HG03108 (cell line): ENCODE measurements around the gene SPTAN1.
A peak's percentile ranks its signal among the peaks of the same experiment; 100 is the strongest.
"Not testable (repeated sequence)": the region's sequence is repeated elsewhere in the genome, so short reads cannot be mapped to it uniquely, and the experiment has no call there.

Experiments
- ATAC-seq: cut with Tn5 transposase; IDR thresholded peaks from one replicate; pipeline ENCODE4 v1.9.1; 2021; ENCODE audit warnings: moderate library complexity; ENCODE audit not compliant: unreplicated experiment

SPTAN1 gene

DNA sequence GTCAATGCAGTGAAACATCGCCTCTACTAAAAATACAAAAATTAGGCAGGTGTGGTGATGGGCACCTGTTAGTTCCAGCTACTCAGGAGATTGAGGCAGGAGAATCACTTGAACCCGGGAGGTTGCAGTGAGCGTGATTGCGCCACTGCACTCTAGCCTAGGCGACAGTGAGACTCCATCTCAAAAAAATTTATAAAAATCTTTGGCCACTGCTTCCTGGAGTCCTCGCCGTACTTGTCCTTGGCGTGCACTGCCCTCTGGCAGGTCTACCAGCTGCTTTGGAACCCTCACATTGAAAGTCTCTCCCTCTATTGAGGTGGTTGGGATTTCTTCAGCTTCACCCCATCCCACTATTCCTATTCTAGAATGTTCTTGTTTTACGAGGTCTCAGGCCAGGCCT, 79.2 kb downstream of the SPTAN1 start:
- ATAC-seq = no peak

DNA sequence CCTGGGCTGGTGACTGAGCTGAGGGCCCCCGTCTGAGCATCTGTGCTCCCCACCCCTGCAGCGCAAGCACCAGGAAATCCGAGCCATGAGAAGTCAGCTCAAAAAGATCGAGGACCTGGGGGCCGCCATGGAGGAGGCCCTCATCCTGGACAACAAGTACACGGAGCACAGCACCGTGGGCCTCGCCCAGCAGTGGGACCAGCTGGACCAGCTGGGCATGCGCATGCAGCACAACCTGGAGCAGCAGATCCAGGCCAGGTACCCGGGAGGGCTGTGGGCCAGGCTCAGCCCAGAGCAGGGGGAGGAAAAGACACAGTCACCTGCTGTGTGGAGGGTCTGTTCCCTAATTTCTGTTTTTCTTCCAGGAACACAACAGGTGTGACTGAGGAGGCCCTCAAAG, 79.7 kb downstream of the SPTAN1 start:
- no peak for ATAC-seq

DNA sequence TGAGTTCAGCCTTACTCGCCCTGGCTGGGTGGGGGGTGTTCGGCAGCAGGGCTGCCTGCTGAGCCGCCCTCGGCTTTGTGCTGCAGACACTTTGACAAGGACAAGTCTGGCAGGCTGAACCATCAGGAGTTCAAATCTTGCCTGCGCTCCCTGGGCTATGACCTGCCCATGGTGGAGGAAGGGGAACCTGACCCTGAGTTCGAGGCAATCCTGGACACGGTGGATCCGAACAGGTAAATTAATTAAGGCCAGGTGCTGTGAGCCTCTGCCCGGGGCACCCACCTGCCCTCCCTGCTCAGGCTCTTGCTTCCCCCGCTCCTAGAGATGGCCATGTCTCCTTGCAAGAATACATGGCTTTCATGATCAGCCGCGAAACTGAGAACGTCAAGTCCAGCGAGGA, 80.1 kb downstream of the SPTAN1 start:
- no peak for ATAC-seq

DNA sequence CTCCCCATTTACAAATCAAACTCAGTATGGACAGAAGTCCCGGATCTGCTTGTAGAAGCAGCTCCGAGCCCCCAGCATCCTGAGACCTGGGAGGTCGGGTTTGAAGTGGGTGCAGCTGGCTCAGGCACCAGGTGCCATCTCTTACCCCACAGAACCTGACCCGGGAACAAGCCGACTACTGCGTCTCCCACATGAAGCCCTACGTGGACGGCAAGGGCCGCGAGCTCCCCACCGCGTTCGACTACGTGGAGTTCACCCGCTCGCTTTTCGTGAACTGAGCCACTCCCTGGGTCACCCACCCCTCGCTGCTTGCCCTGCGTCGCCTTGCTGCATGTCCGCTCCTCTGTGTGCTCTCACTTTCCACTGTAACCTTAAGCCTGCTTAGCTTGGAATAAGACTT, 80.7 kb downstream of the SPTAN1 start:
- no peak for ATAC-seq

DNA sequence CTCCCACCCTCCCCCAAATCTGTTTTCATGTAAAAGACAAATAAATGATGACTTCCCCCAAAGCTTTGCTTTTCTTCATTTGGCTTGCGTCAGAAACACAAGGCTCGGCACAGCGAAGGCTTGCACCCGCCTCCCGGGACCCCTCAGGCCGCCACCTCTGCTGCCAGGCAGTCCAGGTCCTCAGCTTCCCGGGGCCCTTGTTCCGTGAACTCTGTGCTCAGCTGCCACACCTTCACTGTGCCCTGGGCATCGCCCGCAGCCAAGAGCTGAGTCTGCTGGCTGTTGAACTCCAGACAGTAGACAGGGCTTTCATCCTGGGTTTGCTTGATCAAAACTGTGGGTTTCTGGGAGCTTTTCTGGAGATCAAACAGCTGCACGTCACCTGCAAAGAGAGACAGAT, 81.2 kb downstream of the SPTAN1 start:
- ATAC-seq = no peak

DNA sequence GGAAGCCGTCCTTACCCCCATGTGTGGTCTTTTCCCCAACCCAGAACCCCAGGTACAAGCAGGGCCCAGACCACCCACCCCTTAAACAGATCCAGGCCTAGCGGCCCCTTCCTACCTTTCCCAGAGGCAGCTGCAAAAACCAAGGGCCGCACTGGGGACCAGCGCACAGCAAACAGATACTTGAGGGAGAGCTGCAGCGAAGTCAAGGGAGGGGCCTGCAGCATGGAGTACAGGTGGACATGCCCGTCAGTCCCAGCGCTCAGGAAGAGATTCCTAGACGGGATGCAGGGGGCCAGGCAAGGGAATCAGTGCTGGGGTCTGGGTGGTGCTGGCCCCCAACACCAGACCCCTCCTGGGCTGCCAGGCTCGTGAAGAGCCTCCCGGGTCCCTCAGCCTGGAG, 81.7 kb downstream of the SPTAN1 start:
- no peak for ATAC-seq

DNA sequence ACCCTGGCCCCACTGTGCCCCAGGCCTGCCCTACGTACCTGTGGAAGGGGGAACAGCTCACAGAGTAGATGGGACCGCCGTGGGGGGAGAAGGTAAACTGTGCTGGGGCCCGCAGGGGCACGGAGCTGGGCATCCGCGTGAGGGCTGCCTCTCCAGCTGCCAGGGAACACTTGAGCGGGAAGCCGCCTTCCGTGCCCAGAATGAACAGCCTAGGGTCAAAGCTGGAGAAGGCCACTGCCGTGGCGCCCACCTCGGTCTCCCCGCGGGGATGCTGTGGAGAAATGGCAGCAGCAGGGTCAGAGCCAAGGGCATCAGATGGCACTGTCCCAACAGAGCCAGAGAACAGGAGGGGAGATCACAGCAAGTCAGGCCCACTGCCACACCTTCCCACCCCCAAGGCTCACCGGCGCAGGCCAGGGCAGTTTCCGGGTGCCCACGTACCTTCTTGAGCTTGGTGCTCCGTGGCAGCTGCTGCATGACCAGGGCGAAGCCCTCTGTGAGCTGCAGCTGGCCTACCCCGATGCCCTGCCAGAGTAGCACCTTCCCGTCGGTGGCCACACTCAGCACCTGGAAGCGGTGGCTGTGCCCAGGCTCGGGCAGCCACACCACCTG, 82.4 kb downstream of the SPTAN1 start:
- ATAC-seq = no peak

DNA sequence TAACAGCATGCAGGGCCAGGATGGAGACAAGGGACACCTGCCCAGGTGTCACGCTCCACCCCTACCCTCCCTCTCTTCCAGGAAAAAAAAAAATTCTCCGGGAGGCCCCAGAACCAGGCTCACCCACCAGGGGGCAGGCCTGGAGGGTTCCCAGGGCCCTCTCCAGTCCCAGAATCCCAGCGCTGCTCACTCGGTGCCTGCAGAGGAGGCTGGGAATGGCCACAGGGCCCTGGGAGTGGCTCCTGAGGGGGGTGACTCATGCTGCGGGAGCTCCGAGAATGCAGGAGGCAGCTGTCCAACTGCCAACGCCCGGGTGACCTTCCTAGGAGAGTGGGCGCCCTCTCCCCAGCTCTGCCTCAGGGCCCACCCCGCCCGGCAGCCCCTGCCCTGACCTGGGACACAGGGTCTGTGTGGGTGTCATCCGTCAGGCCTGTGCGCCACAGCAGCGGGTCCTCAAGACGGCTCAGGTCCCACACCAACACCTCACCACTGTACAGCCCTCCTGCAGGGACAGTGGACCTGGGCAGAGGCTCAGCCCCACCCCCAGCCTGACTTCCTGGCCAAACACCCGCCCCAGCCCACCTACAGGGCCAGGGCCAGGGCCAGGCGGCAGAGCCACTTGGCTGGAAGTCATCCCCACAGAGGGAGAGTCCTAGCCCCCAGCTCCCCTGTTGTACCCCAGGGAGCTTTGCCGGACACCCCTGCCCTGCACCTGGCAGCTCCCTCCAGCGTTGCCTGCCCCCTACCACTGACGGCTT, 83.1 kb downstream of the SPTAN1 start:
- no peak for ATAC-seq

DNA sequence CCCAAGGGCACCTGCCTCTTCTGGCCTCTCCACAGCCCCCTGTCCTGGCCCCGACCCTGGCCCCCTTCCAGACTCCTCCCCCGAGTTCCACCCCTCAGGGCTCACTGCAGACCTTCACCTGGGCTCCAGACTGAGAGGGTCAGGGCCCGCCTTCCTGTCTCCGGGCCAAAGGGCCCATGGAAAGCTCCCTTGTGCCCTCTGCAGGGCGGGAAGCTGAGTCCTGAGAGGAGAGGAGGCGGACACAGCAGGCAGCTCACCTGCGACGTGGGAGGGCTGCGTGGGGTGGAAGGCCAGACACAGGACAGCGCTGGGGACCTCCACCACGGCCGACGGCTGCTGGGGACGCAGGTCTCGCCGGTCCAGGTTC, 83.6 kb downstream of the SPTAN1 start:
- no peak for ATAC-seq

DNA sequence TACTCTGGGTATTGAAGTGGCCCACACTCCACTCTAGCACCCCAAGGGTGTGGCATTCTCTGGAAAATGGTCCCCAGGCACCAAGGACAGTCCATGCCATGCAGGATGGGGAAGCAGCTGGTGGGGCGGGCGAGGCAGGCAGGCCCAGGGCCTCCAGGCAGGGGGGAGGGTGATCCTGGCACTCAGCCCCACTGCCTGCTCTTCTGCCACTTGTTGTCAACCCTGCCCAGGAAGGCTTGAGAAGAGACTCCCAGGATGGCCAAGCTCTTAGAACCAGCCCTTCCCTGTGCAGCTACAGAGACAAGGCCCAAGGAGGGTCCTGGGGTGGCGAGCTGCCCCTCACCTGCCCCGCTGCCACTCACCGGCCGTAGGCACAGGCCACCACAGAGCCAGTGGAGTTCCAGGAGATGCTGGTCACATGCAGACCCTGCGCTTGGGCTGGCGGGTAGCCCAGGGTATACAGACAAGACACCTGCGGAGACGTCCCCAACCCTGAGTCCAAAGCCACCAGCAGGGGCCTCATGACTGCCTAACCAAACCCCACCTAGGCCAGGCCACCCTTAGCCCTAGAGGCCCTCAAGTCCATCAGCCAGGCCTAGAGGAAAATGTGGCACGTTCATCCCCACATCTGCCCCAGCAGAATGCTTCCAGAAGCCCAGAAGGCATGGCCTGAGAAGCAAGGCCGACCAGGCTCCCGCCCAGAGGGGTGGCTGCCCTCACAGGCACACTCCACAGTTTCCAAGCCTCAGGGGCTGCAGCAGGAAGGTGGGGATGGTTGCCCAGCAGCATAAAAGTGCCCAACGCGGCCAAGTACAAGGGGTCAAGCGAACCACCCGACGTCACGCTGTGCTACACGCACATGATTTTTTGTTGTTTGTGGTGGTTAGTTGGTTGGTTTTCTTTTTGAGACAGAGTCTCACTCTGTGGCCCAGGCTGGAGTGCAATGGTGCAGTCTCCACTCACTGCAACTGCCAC, 84.5 kb downstream of the SPTAN1 start:
- no peak for ATAC-seq

DNA sequence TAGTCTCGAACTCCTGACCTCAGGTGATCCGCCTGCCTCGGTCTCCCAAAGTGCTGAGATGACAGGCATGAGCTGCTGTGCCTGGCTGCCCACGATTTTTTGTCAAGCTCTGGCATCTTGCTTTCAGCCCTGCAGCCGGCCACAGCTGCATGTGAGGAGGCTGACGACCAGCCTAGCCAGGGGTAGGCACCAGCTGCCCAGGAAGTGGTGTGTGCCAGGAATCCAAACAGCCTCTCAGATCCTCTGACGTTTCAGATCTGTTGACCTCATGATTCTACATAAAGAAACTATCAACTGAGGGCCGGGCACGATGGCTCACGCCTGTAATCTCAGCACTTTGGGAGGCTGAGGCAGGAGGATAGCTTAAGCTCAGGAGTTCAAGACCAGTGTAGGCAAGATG, 85.3 kb downstream of the SPTAN1 start:
- ATAC-seq = no peak

DNA sequence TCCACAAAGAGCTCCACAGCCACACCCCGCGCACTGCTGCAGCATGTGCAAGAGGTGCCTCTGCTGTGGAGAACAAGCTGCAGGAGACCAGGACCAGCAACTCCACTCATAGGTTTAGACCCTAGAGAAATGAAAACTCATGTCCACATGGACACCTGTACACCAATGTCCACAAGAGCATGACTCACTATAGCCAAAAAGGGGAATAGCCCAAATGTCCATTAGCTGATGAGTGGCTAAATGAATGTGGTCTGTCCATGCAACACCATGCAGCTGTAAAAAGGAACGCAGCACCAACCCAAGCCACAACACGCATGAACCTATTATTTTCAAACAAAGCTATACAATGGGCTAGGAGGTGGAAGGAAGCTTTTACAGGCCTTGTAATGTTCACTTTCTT, 86.2 kb downstream of the SPTAN1 start:
- no peak for ATAC-seq

DNA sequence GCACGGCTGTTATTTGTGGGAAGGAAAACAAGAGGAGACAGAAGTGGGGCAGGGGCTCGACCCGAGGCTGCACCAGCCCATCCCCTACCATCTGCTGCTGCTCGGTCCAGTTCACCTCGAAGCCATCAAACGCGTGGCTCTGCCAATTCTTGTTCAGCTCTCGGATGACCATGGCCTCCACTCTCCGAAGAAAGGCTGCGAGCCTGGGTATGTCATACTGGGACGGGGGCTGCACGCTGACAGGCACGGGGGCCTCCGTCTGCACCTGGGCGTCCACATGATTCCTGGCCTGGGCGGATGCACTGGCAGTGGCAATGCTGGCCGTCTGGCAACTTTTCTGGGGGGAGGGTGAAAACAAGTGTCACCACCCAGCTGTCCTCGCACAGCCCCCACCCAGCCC, 88.2 kb downstream of the SPTAN1 start:
- no peak for ATAC-seq

DNA sequence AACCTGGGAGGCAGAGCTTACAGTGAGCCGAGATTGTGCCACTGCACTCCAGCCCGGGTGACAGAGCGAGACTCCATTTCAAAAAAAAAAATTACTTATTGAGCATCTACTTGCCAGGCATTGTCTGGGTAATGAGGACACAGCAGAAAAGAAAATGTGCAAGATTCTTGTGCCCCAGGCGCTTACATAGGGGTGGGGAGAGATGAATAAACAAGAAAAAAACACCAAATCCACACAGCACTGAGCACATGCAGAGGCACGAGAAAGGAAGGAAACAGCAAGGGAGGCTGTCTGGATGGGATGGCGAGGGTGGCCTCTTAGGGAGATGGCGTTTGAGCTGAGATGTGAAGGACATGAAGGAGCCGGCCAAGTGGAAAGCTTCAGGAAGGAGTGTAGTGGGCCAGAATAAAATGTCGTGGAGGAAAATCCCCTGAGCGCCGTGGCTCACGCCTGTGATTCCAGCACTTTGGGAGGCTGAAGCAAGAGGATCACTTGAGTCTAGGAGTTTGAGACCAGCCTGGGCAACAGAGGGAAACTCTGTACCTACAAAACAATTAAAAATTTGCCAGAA, 90.4 kb downstream of the SPTAN1 start:
- no peak for ATAC-seq

DNA sequence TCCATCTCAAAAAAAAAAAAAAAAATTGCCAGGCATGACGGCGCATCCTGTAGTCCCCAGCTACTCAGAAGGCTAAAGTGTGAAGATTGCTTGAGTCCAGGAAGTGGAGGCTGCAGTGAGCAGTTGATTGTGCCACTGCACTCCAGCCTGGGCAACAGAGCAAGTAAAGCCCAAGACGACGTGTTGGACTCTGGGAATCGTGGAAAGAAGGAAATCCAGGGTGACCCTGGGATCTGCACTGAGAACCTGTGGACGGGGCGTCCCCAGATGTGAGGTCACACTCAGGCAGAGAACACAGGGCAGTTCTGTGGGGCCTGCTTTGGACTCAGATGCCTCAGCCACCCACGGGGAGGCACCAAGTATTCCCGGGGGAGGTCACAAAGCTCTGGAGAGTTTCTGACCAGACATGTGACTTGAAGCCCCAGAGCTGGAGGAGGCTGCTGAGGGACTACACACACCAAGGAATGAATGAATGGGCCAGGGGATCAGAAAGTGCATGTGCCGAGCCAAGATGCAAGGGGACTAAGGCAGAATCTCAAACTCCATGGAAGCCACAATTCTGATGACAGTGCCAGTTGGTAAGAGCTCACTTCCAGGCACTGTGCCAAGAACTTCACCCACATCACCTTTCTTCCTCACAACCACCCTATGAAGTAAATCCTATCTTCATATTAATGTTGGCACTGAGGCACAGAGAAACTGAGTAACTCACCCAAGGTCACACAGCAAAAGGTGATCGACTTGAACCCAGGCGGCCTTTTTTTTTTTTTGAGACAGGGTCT, 91.3 kb downstream of the SPTAN1 start:
- peak; percentile 70 for ATAC-seq

DNA sequence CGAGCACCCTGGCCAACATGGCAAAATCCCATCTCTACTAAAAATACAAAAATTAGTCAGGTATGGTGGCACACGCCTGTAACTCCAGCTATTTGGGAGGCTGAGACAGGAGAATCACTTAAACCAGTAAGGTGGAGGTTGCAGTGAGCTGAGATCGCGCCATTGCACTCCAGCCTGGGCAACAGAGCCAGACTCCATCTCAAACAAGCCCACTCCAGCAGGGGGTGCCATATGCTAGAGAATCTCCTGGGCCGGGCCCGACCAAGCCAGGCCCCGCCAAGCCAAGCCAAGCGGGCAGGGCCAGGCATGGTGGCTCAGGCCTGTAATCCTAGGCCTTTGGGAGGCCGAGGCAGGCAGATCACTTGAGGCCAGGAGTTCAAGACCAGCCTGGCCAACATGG, 95.8 kb downstream of the SPTAN1 start:
- not testable (repeated sequence) for ATAC-seq

DNA sequence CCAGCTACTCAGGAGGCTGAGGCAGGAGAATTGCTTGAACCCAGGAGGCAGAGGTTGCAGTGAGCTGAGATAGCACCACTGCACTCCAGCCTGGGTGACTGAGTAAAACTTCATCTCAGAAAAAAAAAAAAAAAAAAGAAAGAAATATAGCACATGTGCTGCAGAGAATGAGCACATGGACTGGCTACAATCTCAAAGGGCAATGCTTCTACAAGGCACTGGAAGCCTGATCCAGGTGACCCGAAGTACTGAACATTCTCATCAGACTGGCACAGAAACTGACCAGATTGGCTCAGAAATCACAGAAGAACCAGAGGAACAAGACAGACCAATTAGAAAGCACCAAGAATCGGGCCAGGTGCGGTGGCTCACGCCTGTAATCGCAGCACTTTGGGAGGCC, 99.4 kb downstream of the SPTAN1 start:
- no peak for ATAC-seq

DNA sequence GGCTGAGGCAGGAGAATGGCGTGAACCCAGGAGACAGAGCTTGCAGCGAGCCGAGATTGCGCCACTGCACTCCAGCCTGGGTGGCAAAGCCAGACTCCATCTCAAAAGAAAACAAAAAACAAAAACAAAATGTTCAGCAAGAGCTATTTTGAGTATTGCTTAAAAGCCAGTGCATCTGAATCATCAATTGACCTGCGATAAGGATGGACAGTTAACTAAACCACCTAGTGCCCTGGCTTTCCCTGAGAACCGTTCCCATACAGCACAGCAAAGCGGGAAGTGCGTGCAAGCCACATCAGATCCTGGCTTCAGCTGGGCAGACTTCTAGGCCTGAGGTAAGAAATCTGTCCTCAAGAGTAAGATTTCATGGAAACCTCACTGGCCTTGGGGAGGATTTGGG, 101.5 kb downstream of the SPTAN1 start:
- ATAC-seq = no peak

DNA sequence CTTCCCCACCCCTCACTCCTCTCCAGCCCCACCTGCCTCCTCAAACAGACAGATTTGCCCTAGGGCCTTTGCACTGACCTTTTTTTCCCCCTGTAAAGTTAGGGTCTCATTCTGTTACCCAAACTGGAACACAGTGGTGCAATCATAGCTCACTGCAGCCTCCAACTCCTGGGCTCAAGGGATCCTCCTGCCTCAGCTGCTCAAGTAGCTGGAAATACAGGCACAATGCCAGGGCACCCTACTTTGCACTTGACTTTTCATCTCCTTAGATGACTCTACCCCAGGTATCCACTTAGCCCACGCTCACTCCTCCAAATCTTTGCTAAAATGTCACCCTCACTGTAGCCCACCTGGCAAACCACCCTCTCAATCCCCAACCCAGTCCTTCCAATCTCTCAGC, 102.1 kb downstream of the SPTAN1 start:
- no peak for ATAC-seq

DNA sequence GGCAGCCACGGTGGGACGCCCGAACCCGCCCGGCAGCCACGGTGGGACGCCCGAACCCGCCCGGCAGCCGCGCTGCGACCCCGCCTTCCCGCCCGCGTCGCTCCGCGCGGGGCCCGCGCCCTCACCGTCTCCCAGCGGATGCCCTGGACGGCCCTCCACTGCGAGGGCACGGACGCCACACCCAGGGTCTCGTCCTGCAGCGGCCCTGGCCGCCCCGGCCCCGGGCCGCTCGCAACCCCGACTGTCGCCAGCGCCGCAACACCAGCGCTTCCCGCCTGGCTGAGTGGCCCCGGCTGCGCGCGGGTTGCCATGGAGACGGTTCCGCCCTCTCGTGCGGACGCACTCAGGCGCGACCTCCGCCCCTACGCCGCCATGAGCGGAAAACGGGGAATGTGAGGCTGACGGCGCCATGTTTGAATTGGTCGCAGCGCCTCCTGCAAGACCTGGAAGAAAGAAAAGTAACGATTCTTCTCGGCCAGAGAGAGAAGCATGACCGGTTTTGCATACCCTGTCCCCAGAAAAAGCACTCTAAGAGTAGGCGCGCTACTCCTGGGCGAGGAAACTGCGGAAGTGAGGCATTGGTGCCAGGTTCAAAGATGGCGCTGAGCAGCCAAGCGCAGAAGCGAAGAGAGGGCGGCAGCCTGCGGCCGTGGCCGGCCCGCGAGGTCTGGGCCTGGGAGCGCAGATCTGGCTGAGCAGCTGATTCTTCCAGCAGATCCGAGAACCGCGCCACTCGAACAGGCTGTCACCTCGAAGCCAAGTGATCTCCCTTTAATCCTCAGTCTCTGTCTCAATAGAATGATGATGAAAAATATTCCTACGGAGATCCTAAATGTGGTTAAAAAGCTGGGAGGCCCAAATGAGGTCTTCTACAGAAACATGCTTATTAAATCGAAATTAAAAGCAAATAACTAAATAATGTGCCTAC, 104.3 kb downstream of the SPTAN1 start, which contains the start of gene DYNC2I2:
Gene DYNC2I2, minus strand, starts transcription at position 432 of the 928 bp plus-strand sequence. Its CDS starts 121 bp downstream, at position 311.
- ATAC-seq = peak; percentile 64
